Muscle layer of duodenum (tissue), 2 donors: ENCODE data around the gene BRPF1.
A peak's percentile ranks its signal among the peaks of the same experiment; 100 is the strongest.

Source experiments
- H3K27ac ChIP-seq: one replicate; pipeline ENCODE4 v1.7.0; 2013; ENCODE audit warnings: mild to moderate bottlenecking, low read length
- H3K27me3 ChIP-seq: one replicate; pipeline ENCODE4 v1.7.0; 2013; ENCODE audit warnings: low read depth, mild to moderate bottlenecking, control low read depth, low read length
- H3K36me3 ChIP-seq, 2 donors: one replicate each; pipeline ENCODE4 v1.7.0; 2013; ENCODE audit warnings: low read length in 2 of 2, control low read depth in 1 of 2, mild to moderate bottlenecking in 1 of 2; ENCODE audit not compliant: insufficient read depth in 2 of 2, control insufficient read depth in 1 of 2
- H3K4me1 ChIP-seq, 2 donors: one replicate each; pipeline ENCODE4 v1.7.0; 2013; ENCODE audit warnings: low read length in 2 of 2, mild to moderate bottlenecking in 2 of 2, control low read depth in 1 of 2, moderate library complexity in 1 of 2; ENCODE audit not compliant: insufficient read depth in 2 of 2, control insufficient read depth in 1 of 2
- H3K4me3 ChIP-seq, 2 donors: one replicate each; pipeline ENCODE4 v1.7.0; 2013; ENCODE audit warnings: low read length in 2 of 2, low read depth in 1 of 2, mild to moderate bottlenecking in 1 of 2
- H3K9me3 ChIP-seq, 2 donors: one replicate each; pipeline ENCODE4 v1.7.0; 2013; ENCODE audit warnings: low read length in 2 of 2, control low read depth in 1 of 2, mild to moderate bottlenecking in 1 of 2; ENCODE audit not compliant: control insufficient read depth in 1 of 2
- donor health status: healthy.

BRPF1 gene

GRCh38 chr3:9792405-9793160, 61.0 kb downstream of the BRPF1 start, which contains the start of the genes ARPC4 and TADA3:
TSS of gene ARPC4 (plus strand) at chr3:9793082. CDS start at chr3:9793122, 40 bp downstream.
TSS of gene TADA3 (minus strand) at chr3:9792473. CDS start at chr3:9791466, 1,007 bp downstream.
- Histone ChIP-seq H3K27ac (peak within 1 kb of the TSS; percentile 97), H3K9me3 (no peaks in the 10 kb centered on the region), H3K4me3 (peak within 1 kb of the TSS; percentile 97 to 98), H3K36me3 (peaks cover 24 to 31% of the 10 kb centered on the region in 2 donors), H3K4me1 (peaks cover 5 to 41% of the 10 kb centered on the region in 2 donors), H3K27me3 (no peaks in the 10 kb centered on the region)

GRCh38 chr3:9793161-9793781, 61.7 kb downstream of the BRPF1 start:
- Histone ChIP-seq H3K27me3 (no peaks in the 10 kb centered on the region), H3K9me3 (no peaks in the 10 kb centered on the region), H3K36me3 (peaks cover 28 to 33% of the 10 kb centered on the region in 2 donors), H3K4me1 (peaks cover 5 to 41% of the 10 kb centered on the region in 2 donors), H3K27ac (peak overlapping the region; percentile 97), H3K4me3 (peak overlapping the region; percentile 97 to 98)

- peaks cover 5 to 41% of the 10 kb centered on the region in 2 donors for H3K4me1 ChIP-seq
- H3K27me3 ChIP-seq: no peaks in the 10 kb centered on the region
- no peak overlapping the region for H3K27ac ChIP-seq
- peaks cover 29 to 36% of the 10 kb centered on the region in 2 donors for H3K36me3 ChIP-seq
- no peaks in the 10 kb centered on the region for H3K9me3 ChIP-seq
- no peak overlapping the region for H3K4me3 ChIP-seq
Measured at GRCh38 chr3:9794400-9794799, 62.9 kb downstream of the BRPF1 start.

- no peak overlapping the region for H3K4me3 ChIP-seq
- peaks cover 5 to 41% of the 10 kb centered on the region in 2 donors for H3K4me1 ChIP-seq
- H3K9me3 ChIP-seq: no peaks in the 10 kb centered on the region
- no peak overlapping the region for H3K27ac ChIP-seq
- peaks cover 29 to 40% of the 10 kb centered on the region in 2 donors for H3K36me3 ChIP-seq
- no peaks in the 10 kb centered on the region for H3K27me3 ChIP-seq
Measured at GRCh38 chr3:9795207-9795606, 63.7 kb downstream of the BRPF1 start.

- peaks cover 0 to 28% of the 10 kb centered on the region in 2 donors for H3K4me1 ChIP-seq
- no peaks in the 10 kb centered on the region for H3K27me3 ChIP-seq
- no peak overlapping the region for H3K4me3 ChIP-seq
- H3K36me3 ChIP-seq: peaks cover 39 to 50% of the 10 kb centered on the region in 2 donors
- no peaks in the 10 kb centered on the region for H3K9me3 ChIP-seq
- H3K27ac ChIP-seq: no peak overlapping the region
Measured at GRCh38 chr3:9797196-9797945, 65.8 kb downstream of the BRPF1 start.
